Pancreas (tissue), 10 donors: ENCODE results near the gene TSPAN32. TPM values are rescaled to one million over a fixed set of nuclear protein-coding genes. Genes with fewer than 3 reads are reported as not detected.
A peak's percentile ranks its signal among the peaks of the same experiment; 100 is the strongest.
"Not testable (repeated sequence)": the region's sequence is repeated elsewhere in the genome, so short reads cannot be mapped to it uniquely, and the experiment has no call there.

ENCODE experiments used
- ATAC-seq, 4 donors: fragments of 200-7000 bp; cut with Tn5 transposase; one replicate each; pipeline versions ENCODE4 v1.8.0 to v1.9.1; 2020; ENCODE audit warnings: mild to moderate bottlenecking in 4 of 4, moderate library complexity in 4 of 4
- DNase-seq, 6 donors: peaks; one replicate each; pipeline ENCODE4 v3.0.0-alpha.2; 2020
- FAIRE-seq: peaks from 2 replicates; lab custom pipeline; 2012; peaks lifted over from hg19 to GRCh38; lab: Jason Lieb, UNC
- H3K27ac ChIP-seq, 4 donors: fragments of 200-600 bp; sonication (generic); 1 replicate in 3 of 4; 2 replicates in 1 of 4; pipeline versions ENCODE4 v1.5.0 to v1.8.0; 2020
- H3K27me3 ChIP-seq, 4 donors: fragments of 200-600 bp; one replicate each; pipeline ENCODE4 v1.8.0; 2021
- H3K36me3 ChIP-seq, 3 donors: fragments of 200-600 bp; sonication (generic) in 1 of 3; one replicate each; pipeline versions ENCODE4 v1.5.0 to v1.8.0; 2020 to 2021
- H3K4me1 ChIP-seq, 3 donors: fragments of 200-600 bp; one replicate each; pipeline ENCODE4 v1.8.0; 2021
- H3K4me3 ChIP-seq, 4 donors: fragments of 200-600 bp; sonication (generic) in 2 of 4; one replicate each; pipeline versions ENCODE4 v1.5.0 to v1.8.0; 2020 to 2021
- H3K9me3 ChIP-seq, 4 donors: fragments of 200-600 bp; one replicate each; pipeline ENCODE4 v1.8.0; 2021
- CTCF ChIP-seq, 4 donors: fragments of 200-600 bp; sonication (generic) in 3 of 4; IDR thresholded peaks; one replicate each; pipeline versions ENCODE4 v1.5.0 to v1.8.0; 2021; ENCODE audit warnings: antibody characterized with exemption in 4 of 4
- WGBS, 2 donors: extraction: QIAGEN DNeasy Blood & Tissue Kit; methylation state at CpG; one replicate each; pipeline ENCODE4 v1.1.7; 2013; 5-methylcytosine and 5-hydroxymethylcytosine counted together
- intact Hi-C, 3 donors: fragments of 100-400 bp; cut with DNase I; formaldehyde crosslinking; loops; one replicate each; pipeline versions ENCODE4 v1.11.1 to v1.14.2; 2022
- polyA plus RNA-seq, 2 donors: library from polyadenylated mRNA; stranded (reverse); fragments of 200-250 nt; gene quantifications; one replicate each; pipeline ENCODE4 v1.2.3, GENCODE V29; 2013
- total RNA-seq, 6 donors: library from RNA; stranded (reverse); fragmentation: NEBNext Ultra II Directional in 4 of 6; extraction: Animal tissue kit (Norgen Biotek cat#: 25700) in 4 of 6; gene quantifications; one replicate each; pipeline versions ENCODE4 v1.2.1 to v1.2.4, GENCODE V29; 2021 to 2023
- donor health status: healthy with polysubstance abuse.
- donor health status: DM: no; HTN: no; CAD: no; lungs with moderate emphysema.
- donor health status: DM: no; HTN: no; CAD: no.
- donor health status: control.
- donor health status: control.
- donor health status: Bipolar disorder and iron deficiency.
- donor health status: DM: yes; HTN: yes; CAD: no.
- donor health status: DM: no; HTN: no; CAD: no.
- donor health status: DM: no; HTN: no; CAD: no.
- donor health status: DM: yes; HTN: yes; CAD: no.

TSPAN32 gene
- total and polyA plus RNA-seq, 8 donors, result 0.25 to 1.4 (median 0.49) TPM; not detected in 1

GRCh38 chr11:2328656-2329354 is 27.0 kb downstream of the TSPAN32 start:
- Histone ChIP-seq H3K36me3 (no peaks in the 10 kb centered on the region), H3K9me3 (no peaks in the 10 kb centered on the region), H3K4me3 (no peak overlapping the region), H3K27me3 (no peaks in the 10 kb centered on the region), H3K4me1 (no peaks in the 10 kb centered on the region), H3K27ac (no peak overlapping the region)
- DNase-seq (no peak), FAIRE-seq (no peak), ATAC-seq (no peak)
- intact Hi-C loops, result no loop called here
- no peak for TF ChIP-seq CTCF (IDR thresholded peaks at IDR 0.05)
- WGBS, 2 donors, result 91 to 94% methylated on average over 15 of the region's 15 CpGs

GRCh38 chr11:2329551-2329950 is 27.7 kb downstream of the TSPAN32 start:
- no peak for ATAC-seq
- no peak for TF ChIP-seq CTCF (IDR thresholded peaks at IDR 0.05)
- 84 to 85% methylated on average over 9 of the region's 9 CpGs for WGBS, 2 donors
- no peaks in the 10 kb centered on the region for H3K27me3 ChIP-seq
- no peak for FAIRE-seq
- no peak for DNase-seq
- no peak overlapping the region for H3K4me3 ChIP-seq
- no peaks in the 10 kb centered on the region for H3K9me3 ChIP-seq
- H3K36me3 ChIP-seq, result no peaks in the 10 kb centered on the region
- H3K27ac ChIP-seq, result no peak overlapping the region
- intact Hi-C loops, result no loop called here
- H3K4me1 ChIP-seq, result no peaks in the 10 kb centered on the region

- Histone ChIP-seq H3K36me3 (no peaks in the 10 kb centered on the region), H3K27ac (no peak overlapping the region), H3K4me3 (no peak overlapping the region), H3K9me3 (no peaks in the 10 kb centered on the region), H3K27me3 (no peaks in the 10 kb centered on the region), H3K4me1 (no peaks in the 10 kb centered on the region)
- no peak for TF ChIP-seq CTCF (IDR thresholded peaks at IDR 0.05)
- WGBS, 2 donors, result 89 to 93% methylated on average over 6 of the region's 6 CpGs
- intact Hi-C loops, result no loop called here
- no peak for ATAC-seq
- no peak for FAIRE-seq
- DNase-seq, result no peak
Measured at GRCh38 chr11:2330696-2331095, 28.9 kb downstream of the TSPAN32 start.

- FAIRE-seq, result no peak
- H3K4me1 ChIP-seq, result no peaks in the 10 kb centered on the region
Measured at GRCh38 chr11:2331404-2331803, 29.6 kb downstream of the TSPAN32 start.

GRCh38 chr11:2332569-2332968 is 30.8 kb downstream of the TSPAN32 start:
- H3K27me3 ChIP-seq, ATAC-seq, DNase-seq, FAIRE-seq, intact Hi-C loops, H3K36me3 ChIP-seq, H3K4me1 ChIP-seq, H3K4me3 ChIP-seq, H3K27ac ChIP-seq, H3K9me3 ChIP-seq: not testable (repeated sequence)
- 89 to 100% methylated on average over 5 to 29 of the region's 29 CpGs for WGBS, 2 donors

More at GRCh38 chr11:2331404-2331803, 29.6 kb downstream of the TSPAN32 start:
- Histone ChIP-seq H3K36me3 (no peaks in the 10 kb centered on the region), H3K4me3 (no peak overlapping the region), H3K27ac (no peak overlapping the region), H3K27me3 (no peaks in the 10 kb centered on the region), H3K9me3 (no peaks in the 10 kb centered on the region)
- no peak for TF ChIP-seq CTCF (IDR thresholded peaks at IDR 0.05)
- 84 to 92% methylated on average over 5 of the region's 5 CpGs for WGBS, 2 donors
- ATAC-seq, result no peak
- intact Hi-C loops, result no loop called here
- no peak for DNase-seq

GRCh38 chr11:2333486-2334205 is 31.8 kb downstream of the TSPAN32 start:
- H3K27me3 ChIP-seq, ATAC-seq, DNase-seq, H3K4me3 ChIP-seq, H3K4me1 ChIP-seq, H3K36me3 ChIP-seq, H3K27ac ChIP-seq, intact Hi-C loops, H3K9me3 ChIP-seq: not testable (repeated sequence)
- WGBS, 2 donors, result 90 to 94% methylated on average over 2 of the region's 4 CpGs
- peak; percentile 37 for FAIRE-seq

- not testable (repeated sequence) for DNase-seq
- 92% methylated on average over 15 to 18 of the region's 18 CpGs for WGBS, 2 donors
Measured at GRCh38 chr11:2335286-2335685, 33.5 kb downstream of the TSPAN32 start.

GRCh38 chr11:2338760-2339159 is 36.9 kb downstream of the TSPAN32 start:
- DNase-seq, FAIRE-seq, H3K9me3 ChIP-seq, ATAC-seq, H3K27ac ChIP-seq, intact Hi-C loops, H3K4me1 ChIP-seq, H3K27me3 ChIP-seq, H3K4me3 ChIP-seq, H3K36me3 ChIP-seq: not testable (repeated sequence)
- WGBS, 2 donors, result 76 to 80% methylated on average over 8 of the region's 8 CpGs

More at GRCh38 chr11:2335286-2335685, 33.5 kb downstream of the TSPAN32 start:
- H3K27me3 ChIP-seq, H3K27ac ChIP-seq, H3K36me3 ChIP-seq, ATAC-seq, H3K4me3 ChIP-seq, H3K4me1 ChIP-seq, H3K9me3 ChIP-seq, intact Hi-C loops, FAIRE-seq: not testable (repeated sequence)
